GM21717 (cell line): Measurements from ENCODE around the gene SLIT1.

Experiments
- ATAC-seq: cut with Tn5 transposase; IDR thresholded peaks from one replicate; pipeline ENCODE4 v1.9.1; 2021; ENCODE audit warnings: mild to moderate bottlenecking, moderate library complexity; ENCODE audit not compliant: unreplicated experiment

SLIT1 gene

DNA sequence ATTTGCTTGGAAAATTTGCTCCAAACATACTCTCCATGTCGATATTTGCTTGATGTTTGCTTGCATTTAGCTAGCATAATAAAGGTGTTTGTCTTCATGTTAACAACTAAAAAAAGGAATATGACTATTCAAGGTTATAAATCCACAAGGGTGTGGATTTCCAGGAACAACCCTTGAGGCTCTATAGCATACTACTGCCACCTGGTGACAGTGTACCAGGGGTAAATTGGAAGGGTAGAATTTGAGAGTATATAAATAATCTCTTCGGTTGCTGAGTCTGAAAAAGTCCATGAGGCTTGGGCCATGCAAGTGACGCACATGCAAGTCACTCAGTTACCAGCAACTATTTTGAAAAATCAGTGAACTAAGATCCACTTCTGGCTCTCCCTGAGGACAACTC is 68.4 kb downstream of the SLIT1 start:
- ATAC-seq: no peak

DNA sequence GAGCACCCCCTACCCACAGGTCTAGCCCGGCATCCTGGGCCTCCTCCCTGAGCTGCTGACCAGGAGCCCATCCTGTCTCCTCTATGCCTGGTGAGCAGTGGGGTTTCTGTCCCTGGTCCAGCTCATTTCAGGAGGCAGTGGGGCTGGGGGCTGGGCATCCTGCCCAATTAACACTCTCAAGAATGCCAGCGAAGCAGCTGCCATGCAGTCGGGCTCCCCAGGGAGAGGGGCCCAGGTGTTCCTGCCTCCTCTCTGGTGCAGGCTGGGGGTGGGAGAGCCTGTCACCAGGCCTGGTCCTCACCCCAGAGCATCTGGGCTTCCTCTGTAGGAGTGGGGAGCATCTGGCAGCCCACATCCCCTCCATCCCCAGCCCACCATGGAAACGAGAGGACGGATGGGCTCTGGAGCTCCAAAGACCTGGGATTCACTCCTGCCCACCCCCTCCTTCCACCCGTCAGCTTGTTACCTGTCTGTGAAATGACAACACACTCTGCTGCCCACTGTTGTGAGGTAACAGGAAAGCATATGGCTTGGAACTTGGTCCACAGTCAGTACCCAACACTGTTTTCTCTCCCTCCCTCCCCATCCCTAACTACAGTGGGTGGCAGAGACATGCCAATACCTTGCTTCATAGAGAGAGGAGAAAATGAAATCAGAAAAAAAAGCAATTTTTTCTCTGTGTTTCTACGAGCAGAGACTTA is 69.1 kb downstream of the SLIT1 start:
- ATAC-seq: no peak

DNA sequence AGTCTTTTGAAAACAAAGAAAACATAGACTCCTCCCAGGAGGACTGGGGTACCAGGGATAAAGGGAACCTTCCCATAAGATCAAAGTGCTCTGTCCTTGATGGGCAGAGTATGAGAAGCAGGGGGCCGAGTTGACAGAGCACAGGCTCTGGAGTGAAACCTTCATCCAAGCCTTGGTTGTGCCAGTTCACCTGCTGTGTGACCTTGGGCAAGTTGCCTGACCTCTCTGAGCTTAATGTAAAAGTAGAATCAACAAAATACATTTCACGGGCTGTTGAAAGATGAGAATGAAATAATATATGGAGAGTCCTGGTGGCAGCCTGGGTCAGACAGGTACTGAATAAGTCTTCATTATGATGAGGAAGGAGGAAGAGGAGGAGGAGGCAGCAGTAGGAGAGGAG is 69.9 kb downstream of the SLIT1 start:
- ATAC-seq: no peak

DNA sequence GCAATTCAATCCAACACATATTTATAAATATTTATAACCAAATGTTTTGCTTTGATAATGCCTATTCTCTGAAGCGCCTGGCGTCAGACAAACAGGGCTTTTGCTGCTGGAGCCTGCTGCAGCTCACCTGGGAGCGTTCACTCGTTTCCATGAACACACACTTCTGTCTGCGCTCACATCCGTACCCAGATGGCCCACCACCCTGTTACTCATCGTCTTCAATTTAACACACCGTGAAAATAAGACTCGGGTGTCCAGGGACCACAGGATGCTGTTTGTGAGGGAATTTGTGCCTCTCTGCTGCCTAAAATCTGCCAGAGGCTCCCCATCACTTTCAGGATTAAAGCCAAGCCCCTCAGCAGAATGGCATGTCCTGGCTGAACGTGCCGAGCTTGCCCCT is 74.1 kb downstream of the SLIT1 start:
- no peak for ATAC-seq

DNA sequence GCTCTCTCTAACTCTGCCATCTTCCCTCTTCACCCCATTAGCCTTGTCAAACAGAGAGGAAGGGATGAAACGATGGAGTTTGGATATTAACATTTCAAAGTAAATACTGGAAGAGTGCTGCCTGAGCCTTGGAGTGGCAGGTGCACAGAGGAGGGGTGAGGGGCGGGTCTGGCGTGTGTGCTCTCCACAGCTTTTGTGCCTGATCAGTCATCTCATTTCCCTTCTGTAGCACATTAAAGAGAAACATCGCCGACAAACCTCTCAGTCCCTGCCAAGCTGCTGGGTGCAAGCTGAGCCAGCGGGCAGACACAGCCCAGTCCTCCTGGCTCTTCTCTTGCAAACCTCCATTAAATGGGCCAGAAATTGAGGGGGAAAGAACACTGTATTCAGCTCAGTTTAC is 76.2 kb downstream of the SLIT1 start:
- ATAC-seq: no peak

DNA sequence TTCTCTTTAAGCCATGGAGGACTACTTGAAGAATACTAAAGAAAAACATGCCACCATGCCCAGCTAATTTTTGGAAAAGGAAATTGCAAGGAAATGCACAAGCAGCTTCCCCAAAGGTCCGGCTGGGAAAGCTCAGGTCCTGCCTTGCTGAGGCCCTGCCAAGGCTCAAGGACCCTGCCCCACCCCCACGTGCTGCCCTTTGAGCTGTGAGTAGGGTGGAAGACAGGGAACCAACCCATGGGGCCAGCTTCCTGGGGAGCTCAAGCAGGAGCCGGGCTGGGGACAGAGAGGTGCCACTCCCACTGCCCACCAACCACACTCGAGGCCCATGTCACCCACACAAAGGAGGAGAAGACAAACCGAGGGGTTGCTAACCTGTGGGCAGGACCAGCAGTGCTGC is 78.2 kb downstream of the SLIT1 start:
- no peak for ATAC-seq

DNA sequence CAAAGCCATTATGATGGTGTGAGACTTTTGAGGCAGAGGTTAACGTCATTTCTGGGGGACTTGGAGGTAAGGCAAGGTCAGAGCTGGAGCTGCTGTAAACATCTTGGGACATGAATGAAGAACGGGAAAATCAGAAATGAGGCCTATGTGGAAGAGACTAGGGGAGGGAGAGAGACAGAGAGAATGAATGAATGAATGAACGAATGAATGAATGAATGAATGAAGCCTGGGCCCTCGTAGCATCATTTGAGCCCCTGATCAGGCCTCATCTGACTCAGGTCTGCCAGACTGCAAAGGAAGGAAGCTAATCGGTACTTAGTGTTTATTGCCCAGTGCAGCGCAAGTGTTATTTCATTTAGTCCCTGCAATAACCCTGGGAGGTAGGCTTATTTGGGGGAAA is 79.6 kb downstream of the SLIT1 start:
- no peak for ATAC-seq

DNA sequence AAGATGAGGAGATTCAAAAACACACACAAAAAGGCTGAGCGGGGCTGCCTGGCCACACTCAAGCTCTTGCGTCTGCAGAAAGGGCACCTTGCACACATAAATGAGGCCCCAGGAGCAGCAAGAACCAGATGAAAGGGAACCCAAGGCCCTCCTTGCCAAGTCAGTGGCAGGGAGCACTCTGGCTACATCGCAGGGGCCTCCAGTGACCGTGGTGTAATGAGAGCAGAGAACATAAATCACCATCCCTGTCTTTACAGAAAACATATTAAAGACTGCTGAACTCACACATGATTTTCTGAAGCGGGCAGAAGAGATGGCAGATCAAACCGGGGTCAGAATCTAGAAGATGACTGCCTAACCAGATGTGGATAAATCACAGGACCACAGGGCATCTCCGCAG is 80.5 kb downstream of the SLIT1 start:
- no peak for ATAC-seq

DNA sequence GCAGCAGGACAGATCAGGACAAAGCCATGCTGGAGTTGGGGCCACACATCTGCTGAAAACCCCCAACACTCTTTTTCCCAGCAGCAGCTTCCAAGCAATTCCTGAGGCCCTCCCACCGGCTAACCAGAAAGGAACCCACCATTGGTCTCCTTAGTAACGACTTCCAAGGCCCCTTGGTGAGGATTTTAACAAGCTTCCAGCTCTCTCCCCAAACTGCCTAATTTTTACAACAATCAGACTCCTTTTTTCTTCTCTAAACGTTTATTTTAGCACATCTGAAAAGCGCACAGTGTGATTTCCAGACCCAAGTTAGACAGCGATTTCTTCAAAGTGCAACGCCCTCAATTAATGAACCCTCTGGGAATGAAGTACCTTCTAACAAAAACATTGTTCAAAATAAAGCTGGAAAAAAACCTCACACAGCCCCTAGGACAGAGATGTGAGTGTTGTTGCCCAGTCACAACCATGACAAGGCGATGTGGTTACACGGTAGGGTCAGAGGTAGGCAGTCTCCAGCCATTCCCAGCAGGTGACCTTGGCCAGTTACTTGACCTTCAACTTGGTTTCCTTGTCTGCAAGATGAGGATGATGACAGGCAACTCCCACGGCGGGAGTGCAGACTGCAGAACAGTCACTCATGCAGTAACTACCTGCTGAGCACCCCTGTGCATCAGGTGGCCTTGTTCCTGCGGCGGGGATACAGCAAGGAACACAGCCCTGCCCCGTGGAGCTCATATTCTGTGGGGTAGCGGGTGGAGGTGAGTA is 82.3 kb downstream of the SLIT1 start:
- no peak for ATAC-seq

DNA sequence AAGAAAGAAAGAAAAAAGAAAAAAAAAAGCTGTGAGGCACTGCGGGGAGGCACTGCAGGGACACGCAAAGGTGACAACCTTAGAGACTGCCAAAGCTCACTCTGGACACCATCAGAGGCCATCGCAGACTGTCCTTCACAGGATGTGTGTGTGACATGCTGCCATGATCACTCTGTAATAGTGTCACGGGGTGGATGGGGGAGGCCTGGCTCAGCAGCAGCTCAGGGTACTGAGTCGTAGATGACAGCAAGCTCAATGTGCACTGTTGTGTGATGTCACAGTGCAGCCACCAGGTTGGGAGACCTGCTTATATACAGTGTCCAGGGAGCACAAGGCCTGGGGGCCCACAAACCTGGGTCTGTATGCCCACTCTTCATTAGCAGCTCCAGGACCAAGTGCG is 83.3 kb downstream of the SLIT1 start:
- no peak for ATAC-seq

DNA sequence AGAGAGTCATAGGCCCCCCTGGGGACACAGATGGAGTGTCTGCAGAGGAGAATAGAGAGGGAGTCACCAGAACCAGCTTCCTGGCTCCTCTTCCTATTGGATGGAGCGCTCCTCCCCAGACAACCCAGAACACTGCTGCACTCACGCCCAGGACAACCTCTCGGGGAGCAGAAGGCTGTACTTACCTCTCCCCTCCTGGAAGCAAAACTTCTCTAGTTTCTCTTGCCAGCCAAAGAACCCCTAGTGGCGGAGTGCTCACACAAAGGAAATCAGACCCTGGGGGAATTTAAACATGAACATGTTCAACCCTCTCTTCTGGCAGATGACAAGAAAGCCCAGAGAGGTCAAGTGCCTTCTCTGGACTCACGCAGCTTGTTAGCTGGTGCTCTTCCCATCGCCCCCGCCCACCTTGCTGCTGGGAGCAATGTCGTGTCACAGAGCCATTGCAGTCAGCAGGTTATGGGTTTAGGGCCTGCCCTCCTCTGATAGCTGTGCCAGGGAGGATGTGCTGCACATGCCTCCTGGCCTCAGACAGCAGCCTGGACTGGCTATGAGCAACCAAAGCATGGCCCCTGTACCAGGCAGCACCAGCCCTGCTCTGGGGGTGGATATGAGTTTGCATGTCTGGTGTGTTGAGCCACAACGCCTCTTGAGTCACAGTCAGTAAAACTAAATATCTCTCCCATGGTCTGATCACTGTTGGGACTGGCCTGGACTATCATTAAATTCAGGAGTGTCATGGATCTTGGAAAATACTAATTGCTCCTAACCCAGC is 84.4 kb downstream of the SLIT1 start:
- no peak for ATAC-seq

DNA sequence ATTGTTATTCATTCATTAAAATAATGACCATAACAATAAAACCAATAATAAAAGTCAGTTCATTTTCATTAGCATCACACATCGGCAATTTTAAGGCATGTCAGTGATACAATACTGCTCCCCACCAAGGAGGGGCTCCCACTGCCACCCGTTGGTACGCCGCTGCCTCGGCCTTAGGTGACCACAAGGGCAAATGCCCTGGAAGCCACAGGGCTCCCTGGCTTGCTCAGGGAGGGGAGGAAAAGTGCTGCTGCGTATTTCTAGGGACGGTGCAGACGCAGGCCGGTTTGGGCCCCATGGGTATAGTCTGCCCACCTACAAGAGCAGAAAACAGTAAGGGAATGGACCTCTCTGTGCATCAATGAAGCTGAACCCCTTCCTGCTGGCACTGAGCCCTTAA is 85.1 kb downstream of the SLIT1 start:
- ATAC-seq: no peak

DNA sequence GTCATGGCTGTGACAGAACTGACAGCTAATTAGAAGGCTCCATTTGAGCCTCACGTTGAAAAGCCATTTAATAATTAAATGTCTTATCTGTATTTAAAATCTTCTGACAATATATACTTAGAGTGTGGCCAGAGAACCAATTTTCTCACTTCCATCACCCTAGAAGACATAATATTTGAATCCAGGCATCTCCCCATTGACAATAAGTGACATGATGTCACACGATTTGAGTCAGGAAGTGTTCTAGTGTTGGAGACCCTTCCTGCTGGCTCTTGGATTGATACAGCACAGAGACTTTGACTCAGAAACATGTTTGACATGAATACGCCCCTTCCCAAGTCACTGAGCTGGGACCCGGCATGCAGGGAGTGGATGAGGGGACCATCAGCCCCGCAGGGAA is 85.9 kb downstream of the SLIT1 start:
- no peak for ATAC-seq

DNA sequence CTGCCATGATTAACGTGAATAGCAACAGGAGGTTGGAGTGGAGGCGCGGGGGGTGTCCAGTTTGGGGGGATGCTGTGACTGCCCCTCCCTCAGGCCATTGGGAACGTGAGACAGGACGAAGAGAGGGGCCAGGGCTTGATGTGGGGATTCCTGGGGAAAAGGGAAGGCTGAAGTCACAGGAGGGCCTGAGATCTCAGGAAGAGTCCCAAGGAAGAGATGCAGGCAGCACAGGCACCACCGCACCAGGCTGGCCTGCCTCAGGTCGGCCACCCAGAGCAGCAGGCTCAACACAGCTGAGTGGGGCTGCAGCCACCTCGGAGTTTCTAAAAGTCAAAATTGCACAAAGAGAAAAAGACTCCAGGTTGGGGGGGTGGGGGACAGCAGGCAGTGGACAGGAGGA is 86.7 kb downstream of the SLIT1 start:
- ATAC-seq: no peak

DNA sequence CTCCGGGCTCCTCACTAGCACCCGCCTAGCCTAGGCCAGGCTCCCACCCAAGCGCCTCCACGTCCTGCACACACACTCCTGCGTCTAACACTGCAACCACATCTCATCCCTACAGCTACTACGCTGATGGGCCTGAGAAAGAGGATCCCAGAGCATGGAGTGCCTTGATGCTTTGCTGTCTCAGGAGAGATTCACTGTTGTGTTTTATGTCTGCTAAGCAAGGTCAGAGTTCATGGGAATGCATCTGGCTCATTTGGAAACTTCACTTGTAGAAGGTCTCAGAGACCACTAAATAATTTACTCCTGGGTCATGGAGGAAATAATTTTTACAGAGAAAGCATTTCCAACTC is 88.7 kb downstream of the SLIT1 start:
- no peak for ATAC-seq

DNA sequence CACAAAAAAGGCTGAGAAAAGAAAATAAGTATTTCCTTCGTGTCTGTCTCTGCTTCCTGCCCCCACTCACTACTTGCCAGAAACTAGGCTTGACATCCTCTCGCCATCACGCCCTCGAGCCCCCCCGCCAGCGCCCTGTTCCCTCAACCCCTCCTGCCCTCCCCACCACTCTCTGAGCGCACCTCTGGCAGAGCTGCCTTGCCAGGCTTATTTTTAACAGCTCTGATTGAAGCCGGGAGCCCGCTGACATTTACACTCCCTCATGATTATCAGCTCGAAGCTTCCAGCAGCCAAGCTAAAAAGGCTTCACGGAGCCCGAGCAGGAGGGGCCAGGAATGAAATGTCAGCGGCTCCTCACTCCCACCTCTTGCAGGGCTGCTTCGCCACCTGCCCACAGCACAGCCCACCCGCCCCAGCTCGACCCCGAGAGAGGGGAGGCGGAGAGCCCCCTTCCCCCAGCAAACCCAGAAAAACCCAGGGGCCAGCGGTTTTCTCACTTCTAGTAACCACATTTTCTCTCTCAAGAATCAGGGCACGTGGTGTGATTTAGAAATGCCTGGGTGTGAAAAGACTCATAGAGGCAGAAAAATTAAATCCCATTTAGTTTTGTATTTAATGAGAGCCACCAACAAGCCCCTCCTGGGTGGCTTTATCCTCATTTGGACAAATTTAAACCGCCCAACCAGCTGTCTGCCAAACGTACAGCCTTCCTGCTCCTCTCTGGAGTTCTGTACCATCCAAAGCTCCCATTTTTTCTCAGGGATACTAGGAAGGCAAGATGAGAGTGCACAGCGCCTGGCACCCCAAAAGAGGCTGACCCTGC is 89.3 kb downstream of the SLIT1 start:
- ATAC-seq: no peak

DNA sequence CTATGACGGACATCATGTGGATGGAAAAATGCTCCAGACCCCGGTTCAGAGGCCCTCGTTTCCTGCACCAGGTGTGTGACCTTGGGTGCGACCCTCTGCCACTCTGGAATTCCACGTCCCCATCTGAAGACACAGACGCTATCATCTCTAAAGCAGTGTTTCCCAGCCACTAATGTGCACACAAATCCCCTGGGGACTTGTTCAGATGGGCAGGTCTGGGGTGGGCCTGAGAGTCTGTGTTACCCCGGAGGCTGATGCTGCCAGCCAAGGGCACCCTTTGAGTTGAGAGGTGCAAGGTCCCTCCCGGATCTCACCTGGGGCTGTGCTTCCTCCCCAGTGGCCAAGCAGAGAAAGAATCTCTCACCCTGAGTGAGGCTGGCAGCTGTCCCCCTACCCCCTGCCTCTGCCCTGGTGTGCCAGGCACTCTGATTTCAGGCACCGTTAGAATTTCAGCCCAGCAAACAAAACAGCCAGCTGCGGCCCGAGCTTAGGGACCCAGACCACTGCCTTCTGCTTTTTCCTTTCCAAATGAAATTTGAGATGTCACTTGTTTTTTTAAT is 90.0 kb downstream of the SLIT1 start:
- ATAC-seq: no peak

DNA sequence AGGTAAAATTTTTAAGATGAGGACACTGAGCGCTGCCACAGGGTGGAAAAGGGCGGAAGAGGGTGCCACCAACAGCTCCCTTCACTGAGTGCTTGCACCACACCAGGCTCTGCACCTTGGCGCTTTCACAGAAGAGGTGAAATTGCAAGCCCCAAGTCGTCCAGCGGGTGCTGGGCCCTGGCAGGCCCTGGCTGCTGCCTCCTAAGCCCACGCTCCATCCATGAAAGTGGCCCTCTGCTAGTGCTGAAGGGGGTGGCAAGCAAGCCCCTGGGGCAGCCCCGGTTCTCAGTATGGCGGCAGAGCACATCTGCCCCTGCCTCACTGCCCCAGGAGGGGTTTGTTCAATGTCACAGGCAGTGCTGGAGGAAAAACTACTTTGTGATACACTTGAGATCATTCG is 95.1 kb downstream of the SLIT1 start:
- ATAC-seq: no peak

DNA sequence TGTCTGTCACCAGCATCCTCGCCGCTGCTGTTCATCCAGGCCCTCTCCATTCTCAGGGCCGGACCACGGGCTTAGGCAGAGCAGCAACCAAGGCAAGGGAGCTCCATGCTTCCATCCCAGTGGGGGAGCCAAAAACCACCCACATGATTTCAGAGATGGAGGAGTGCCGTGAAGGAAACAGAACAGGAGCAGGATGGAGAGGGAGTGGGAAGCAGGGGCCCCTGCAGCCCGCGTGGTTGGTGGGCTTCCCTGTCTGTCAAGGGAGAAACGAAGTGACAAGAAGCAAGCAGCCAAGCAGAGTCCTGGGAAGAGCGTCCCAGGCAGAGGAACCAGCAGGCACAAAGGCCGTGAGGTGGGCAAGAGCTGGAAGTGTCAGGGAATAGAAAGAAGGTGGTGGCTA is 95.7 kb downstream of the SLIT1 start:
- no peak for ATAC-seq

DNA sequence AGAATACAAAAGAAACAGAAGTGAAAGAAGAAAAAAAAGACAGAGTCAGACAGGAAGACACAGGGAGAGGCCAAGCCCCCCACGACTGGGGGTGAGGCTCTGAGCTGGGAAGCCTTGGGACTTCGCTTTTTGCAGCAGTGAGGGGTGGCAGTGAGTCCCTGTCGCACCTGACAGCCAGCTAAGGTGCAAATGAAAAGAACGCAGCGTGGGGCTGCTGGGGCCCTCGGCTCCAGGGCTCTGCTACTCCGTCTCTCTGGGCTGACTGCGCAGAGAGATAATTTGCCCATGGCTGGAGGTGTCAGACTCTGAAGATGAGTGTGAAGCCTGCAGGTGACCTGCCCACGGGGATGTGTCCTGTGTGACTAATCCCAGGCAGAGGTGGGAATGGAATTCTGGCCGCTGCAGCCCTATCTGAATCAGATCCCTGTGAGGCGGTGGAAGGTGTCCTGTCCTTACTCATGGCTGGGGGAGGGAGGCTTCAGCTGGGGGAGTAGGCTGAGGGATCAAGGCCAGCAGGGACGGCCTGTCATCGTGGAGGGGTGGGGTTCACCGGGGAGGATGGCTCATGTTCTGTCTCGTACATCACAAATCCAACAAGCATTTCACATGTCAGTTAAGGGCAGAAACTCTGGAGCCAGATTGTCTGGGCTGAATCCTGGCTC is 96.4 kb downstream of the SLIT1 start:
- no peak for ATAC-seq
